Fibroblast of the aortic adventitia (primary cell): ENCODE results near the gene WHRN. TPM values are rescaled to one million over a fixed set of nuclear protein-coding genes. Genes with fewer than 3 reads are reported as not detected.

Experiments used
- DNase-seq: peaks from one replicate; pipeline ENCODE4 v3.0.0-alpha.2; 2010; ENCODE audit warnings: low read depth
- H3K4me3 ChIP-seq: 2 replicates; pipeline ENCODE4 v1.5.1; 2011; ENCODE audit warnings: low read depth, mild to moderate bottlenecking, control low read depth, low read length, moderate library complexity
- total RNA-seq: library from RNA; depleted of rRNA; stranded (reverse); fragments of >200 nt; gene quantifications from 2 replicates; pipeline ENCODE4 v1.2.3, GENCODE V29; 2012; ENCODE audit warnings: low replicate concordance
- TF ChIP-seq, protein P1 (sequence below): IDR thresholded peaks from 2 replicates; pipeline ENCODE4 v1.5.1; 2011; ENCODE audit warnings: mild to moderate bottlenecking, low read length, control low read depth, inconsistent platforms; ENCODE audit not compliant: insufficient read depth

Gene WHRN
- total RNA-seq, 1 donor = 2.1 TPM

DNA sequence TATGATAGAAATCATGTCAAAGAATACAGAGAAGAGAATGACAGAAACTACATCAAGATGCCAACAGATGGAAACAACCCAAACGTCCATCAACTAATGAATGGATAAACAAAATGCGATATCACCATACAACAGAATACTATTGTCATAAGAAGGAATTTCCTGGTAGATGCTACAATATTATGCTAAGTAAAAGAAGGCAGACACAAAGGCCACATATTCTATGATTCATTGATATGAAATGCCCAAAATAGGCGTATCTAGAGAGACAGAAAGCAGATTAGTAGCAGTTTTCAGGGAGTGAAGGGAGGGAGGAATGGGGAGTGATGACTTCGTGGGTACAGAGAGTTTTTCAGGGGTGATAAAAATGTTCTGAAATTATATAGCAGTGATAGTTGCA is 59.2 kb downstream of the WHRN start:
- TF ChIP-seq, protein P1, sequence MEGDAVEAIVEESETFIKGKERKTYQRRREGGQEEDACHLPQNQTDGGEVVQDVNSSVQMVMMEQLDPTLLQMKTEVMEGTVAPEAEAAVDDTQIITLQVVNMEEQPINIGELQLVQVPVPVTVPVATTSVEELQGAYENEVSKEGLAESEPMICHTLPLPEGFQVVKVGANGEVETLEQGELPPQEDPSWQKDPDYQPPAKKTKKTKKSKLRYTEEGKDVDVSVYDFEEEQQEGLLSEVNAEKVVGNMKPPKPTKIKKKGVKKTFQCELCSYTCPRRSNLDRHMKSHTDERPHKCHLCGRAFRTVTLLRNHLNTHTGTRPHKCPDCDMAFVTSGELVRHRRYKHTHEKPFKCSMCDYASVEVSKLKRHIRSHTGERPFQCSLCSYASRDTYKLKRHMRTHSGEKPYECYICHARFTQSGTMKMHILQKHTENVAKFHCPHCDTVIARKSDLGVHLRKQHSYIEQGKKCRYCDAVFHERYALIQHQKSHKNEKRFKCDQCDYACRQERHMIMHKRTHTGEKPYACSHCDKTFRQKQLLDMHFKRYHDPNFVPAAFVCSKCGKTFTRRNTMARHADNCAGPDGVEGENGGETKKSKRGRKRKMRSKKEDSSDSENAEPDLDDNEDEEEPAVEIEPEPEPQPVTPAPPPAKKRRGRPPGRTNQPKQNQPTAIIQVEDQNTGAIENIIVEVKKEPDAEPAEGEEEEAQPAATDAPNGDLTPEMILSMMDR = no peak
- no peak overlapping the region for H3K4me3 ChIP-seq
- peak; percentile 68 for DNase-seq

DNA sequence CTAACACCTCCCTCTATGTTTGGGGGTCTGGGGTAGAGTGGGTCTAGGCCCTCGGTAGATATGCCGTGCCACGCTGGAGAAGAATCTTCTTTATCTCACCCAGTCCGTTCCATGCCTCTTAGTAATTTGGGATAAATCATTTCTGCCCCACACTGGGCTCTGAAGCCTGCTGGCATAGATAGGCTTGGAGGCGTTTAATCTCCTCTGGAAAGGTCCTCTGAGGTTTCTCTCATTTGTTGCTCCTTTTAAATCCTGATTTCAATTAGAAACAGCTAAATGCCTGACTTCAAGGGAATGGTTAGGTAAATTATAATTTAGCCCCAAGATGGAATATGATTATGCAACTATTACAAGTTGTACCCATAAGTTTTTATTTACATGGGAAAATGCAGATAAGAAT is 59.7 kb downstream of the WHRN start:
- no peak overlapping the region for H3K4me3 ChIP-seq
- TF ChIP-seq, protein P1 = no peak
- DNase-seq = no peak

DNA sequence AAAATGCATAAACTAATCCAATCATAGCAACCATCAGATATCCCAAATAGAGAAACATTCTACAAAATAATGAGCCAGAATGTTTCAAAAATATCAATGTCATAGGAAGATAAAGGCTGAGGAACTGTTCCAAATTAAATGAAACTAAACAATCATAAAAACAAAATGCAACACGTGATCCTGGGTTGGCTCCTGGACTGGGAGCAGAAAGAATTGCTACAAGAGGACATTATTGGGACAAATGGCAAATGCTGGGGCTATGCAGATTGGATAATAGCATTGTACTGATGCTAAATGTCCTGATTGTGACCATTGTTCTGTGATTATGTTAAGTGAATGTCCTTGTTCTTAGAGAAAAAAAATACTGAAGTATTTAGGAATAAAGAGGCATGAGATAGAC is 63.3 kb downstream of the WHRN start:
- H3K4me3 ChIP-seq = no peak overlapping the region
- TF ChIP-seq, protein P1 = no peak
- no peak for DNase-seq

DNA sequence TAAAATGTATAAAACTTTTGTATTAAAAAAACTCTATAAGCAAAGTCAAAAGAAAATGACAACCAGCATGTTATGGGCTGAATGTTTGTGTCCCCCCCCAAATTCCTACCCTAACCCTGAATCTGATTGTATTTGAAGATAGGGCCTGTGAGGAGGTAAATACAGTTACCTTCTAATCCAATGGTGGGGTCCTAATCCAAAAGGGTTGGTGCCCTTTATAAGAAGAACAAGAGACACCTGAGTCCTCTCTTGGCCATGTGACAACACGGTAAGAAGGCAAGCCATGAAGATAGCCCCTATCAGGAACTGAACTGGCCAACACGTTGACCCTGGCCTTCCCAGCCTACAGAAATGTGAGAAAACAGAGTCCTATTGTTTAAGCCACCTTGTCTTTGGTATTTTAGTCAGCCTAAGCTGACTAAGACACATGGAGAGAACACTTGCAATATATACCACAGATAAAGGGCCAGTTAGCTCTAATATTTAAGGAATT is 67.8 kb downstream of the WHRN start:
- no peak for DNase-seq
- no peak overlapping the region for H3K4me3 ChIP-seq
- TF ChIP-seq, protein P1 = no peak

DNA sequence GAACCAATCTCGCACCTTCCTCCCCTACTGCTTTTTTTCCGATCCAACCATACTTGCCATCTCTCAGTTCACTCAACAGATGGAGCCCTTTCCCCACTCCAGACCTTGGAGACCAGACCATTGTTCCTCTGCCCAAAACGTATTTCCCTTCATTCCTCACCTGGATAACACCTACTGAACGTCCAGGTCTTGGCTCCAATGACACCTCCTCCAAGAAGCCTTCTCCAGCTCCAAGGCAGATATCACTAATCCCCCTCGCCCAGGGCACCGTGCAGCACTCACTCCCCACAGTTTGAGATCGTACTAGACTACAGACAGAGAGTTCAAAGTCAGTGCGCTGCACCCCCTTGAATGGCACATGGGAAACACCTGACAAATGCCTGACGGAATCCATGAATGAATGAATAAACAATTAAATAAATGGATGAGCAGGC is 70.4 kb downstream of the WHRN start:
- DNase-seq = peak; percentile 50
- TF ChIP-seq, protein P1 = peak; percentile 85
- H3K4me3 ChIP-seq = no peak overlapping the region

DNA sequence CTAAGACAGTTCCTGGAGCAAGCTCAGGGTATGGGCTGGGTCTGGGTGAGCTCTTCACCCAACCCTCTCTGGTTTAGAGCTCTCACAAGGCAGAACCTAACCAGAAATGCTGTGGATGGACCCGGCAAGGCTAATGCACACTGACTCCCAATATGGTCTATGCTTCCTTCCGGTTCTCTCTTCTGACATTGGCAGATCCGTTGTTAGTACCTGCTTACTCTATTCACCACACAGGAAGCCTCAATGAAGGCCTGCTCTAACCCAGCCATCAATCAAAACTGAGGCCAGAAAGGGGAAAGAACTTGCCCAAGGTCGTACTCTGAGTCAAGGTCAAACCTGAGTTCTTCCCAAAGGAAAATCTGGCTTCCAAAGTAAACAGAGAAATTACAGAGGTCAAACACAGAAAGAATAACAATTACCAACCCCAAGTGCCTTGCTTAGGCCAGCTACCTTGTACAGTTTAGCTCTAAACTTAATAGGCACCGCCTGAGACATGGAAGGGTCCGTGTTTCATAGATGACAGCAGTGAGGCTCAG is 71.5 kb downstream of the WHRN start:
- DNase-seq = no peak
- H3K4me3 ChIP-seq = no peak overlapping the region
- TF ChIP-seq, protein P1 = no peak

DNA sequence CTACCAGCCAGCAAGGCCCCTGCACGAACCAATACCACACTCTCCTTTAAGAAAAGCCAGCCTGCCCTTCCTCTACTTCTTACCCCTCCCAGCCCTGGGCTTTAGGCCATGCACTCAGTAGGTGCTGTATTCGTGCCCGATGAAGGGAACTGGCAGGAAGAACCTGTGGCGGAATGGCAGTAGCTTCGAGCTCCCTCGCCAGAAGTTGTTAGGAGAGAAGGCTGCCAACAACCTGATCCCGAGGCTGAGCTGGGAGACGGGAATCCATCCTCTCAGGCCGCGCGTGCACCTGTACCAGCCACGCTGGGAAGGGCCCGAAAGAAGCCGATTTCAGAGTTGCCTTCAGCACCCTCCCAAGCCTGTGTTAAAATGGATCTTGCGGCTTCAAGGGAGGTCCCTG is 72.2 kb downstream of the WHRN start:
- TF ChIP-seq, protein P1 = no peak
- DNase-seq = no peak
- no peak overlapping the region for H3K4me3 ChIP-seq
